NAMALWA (cell line): Measurements from ENCODE around the gene WDR12.
"Not testable (repeated sequence)": the region's sequence is repeated elsewhere in the genome, so short reads cannot be mapped to it uniquely, and the experiment has no call there.

Source experiments
- DNase-seq: peaks from one replicate; pipeline ENCODE4 v3.0.0-alpha.2; 2015; ENCODE audit warnings: low spot score

Gene WDR12

GRCh38 chr2:202911512-202912341, at the start of gene WDR12, which contains the start of gene CARF:
Gene WDR12, minus strand, starts transcription at chr2:202911673. Its CDS starts 197 bp downstream, at chr2:202911476.
Gene CARF, plus strand, starts transcription at chr2:202912275. Its CDS starts 29,628 bp downstream, at chr2:202941903.
- DNase-seq, result peak; percentile 95

- DNase-seq, result no peak
Observed at GRCh38 chr2:202960524-202960923, 49.1 kb upstream of the WDR12 start.

DNA sequence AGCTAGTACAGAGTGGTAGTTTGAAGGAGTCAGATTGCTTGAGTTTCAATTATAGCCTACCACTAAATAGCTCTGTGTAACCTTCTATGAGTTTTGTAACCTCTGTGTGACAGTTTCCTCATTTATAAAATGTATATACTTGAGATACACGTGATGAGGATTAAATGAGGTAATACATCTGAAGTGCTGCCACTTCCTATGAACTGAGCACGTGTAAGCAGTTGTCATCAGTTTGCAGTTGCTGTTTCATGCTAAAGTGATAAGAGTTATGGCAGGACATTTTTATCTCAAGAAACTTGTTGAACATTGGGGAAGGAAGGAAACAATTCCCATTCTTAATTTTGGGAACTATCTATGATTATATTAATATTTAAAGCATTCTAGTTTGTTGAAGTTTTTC, 39.1 kb upstream of the WDR12 start:
- DNase-seq, result peak; percentile 52

DNA sequence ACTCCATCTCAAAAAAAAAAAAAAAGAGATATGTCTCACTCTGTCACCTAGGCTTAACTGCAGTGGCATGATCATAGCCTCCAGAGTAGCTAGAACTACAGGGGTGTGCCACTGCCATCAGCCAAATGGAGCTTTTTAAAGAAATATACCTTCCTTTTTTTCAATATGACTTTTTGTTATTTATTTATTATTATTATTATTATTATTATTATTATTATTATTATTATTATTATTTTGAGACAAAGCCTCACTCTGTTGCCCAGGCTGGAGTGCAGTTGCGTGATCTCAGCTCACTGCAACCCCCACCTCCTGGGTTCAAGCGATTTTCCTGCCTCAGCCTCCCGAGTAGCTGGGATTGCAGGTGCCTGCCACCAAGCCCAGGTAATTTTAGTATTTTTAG, 37.9 kb upstream of the WDR12 start:
- not testable (repeated sequence) for DNase-seq

DNA sequence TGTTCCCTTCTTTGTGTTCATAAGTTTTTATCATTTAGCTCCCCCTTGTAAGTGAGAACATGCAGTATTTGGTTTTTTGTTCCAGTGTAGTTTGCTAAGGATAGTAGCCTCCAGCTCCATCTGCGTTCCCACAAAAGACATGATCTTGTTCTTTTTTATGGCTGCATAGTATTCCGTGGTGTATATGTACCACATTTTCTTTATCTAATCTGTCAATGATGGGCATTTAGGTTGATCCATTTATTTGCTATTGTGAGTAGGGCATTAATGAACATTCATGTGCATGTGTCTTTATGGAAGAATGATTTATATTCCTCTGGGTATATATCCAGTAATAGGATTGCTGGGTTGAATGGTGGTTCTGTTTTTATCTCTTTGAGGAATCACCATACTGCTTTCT, 34.0 kb upstream of the WDR12 start:
- no peak for DNase-seq

GRCh38 chr2:202944816-202945215, 33.3 kb upstream of the WDR12 start:
- no peak for DNase-seq

GRCh38 chr2:202944408-202944807, 32.9 kb upstream of the WDR12 start:
- no peak for DNase-seq

DNA sequence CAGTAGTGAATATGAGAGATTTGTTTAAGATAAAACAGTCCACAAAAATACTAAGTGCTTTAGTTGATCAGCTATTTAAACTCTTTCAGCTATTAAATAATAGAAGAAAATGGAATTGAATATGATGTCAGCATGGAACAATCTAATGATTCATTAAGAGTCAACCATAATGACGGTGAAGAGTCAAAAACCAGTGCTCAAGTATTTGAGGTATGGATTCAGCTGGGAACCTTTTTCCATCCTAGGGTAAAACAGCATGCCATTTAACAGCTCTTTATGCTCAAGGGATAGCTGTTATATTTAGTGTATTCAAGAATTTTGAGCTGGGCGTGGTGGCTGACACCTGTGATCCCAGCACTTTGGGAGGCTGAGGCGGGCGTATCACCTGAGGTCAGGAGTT, 30.3 kb upstream of the WDR12 start:
- no peak for DNase-seq

DNA sequence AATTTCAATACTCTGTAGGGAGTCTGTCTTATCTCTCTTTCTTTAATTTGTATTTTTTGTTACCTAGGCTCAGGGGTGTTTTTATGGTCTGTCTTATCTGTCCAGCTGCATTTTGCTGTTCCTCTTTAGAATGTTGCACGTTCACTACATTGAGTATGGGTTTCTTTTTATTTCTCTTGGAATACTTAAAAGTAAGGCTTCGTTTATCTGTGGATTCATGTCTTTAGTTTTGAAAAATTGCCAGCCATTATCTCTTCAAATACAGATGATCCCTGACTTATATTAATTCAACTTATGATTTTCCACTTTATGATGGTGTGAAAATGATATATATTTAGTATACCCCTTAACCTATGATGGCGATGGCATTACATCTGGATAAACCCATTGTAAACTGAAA, 27.5 kb upstream of the WDR12 start:
- DNase-seq, result no peak

DNA sequence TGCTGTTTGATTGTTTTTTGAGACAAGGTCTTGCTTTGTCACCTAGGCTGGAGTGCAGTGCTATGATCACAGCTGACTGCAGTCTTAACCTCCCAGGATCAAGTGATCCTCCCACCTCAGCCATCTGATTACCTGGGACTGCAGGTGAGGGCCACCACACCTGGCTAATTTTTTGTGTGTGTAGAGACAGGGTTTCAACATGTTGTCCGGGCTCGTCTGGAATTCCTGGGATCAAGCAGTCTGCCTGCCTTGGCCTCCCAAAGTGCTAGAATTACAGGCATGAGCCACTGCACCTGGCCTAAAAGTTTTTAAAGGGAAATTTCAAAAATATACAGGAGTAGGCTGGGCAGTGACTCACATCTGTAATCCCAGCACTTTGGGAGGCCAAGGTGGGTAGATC, 23.0 kb upstream of the WDR12 start:
- no peak for DNase-seq

DNA sequence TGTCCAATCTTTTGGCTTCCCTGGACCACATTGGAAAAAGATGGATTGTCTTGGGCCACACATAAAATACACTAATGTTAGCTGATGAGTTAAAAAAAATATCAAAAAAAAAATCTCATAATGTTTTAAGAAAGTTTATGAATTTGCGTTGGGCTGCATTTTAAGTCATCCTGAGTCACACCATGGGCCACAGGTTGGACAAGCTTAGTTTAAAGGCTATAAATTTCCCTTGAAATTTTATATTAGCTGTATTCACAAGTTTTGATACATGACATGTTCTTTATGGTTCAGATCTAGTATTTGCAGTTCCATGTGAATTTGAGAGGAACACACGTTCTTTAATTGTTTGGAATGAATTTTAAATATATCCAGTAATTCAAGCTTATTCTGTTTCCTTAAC, 22.5 kb upstream of the WDR12 start:
- DNase-seq, result no peak

DNA sequence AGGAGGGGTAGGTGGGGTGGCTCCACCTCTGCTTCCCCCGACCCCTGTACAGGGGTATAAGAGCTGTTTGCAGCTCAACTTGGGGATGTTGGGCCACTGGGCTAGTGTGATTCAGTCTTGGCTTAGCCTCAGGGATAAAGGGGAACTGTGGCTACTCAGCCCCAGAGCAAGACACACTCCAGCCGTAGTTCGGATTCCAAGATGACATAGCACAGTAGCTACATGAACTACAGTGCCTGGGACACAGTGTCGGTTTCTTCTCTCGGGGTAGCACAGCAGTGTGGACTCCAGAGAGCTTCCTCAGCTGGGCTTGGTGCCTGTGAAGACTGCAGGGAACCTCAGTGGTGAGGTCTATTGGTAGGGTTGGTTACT, 21.7 kb upstream of the WDR12 start:
- no peak for DNase-seq

GRCh38 chr2:202932425-202933138, 21.1 kb upstream of the WDR12 start:
- no peak for DNase-seq

GRCh38 chr2:202918860-202919259, 7.4 kb upstream of the WDR12 start:
- no peak for DNase-seq

- peak; percentile 19 for DNase-seq
Observed at GRCh38 chr2:202912342-202913201, 1.1 kb upstream of the WDR12 start.

- no peak for DNase-seq
Observed at GRCh38 chr2:202911203-202911511, 316 bp downstream of the WDR12 start.

- peak; percentile 13 for DNase-seq
Observed at GRCh38 chr2:202910698-202911097, 775 bp downstream of the WDR12 start.

DNA sequence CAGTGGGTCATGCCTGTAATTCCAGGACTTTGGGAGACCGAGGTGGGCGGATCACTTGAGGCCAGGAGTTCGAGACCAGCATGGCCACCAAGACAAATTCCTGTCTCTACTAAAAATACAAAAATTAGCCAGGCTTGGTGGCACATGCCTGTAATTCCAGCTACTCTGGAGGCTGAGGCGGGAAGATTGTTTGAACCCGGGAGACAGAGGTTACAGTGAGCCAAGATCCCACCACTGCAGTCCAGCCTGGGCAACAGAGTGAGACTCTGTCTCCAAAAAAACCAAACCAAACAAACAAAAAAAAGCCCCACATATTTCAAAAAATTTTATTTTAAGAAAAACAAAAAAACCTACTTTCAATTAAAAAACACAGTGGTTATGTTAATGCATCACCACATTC, 1.2 kb downstream of the WDR12 start:
- not testable (repeated sequence) for DNase-seq

- DNase-seq, result no peak
Observed at GRCh38 chr2:202909394-202910192, 1.9 kb downstream of the WDR12 start.

DNA sequence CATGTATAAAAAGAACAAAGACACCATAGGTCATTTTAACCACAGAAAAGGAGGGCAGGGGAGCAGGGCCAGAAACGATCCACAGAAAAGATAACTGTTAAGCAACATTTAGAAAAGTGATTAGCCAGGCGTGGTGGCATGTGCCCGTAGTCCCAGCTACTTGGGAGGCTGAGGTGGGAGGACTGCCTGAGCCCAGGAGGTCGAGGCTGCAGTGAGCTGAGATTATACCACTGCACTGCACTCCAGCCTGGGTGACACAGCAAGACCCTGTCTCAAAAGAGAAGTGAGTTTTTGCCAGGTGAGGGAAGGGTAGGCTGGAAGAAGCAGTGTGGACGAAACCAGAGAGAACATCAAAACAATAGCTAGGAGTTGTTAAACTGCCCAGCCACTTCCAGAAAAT, 3.3 kb downstream of the WDR12 start:
- DNase-seq, result no peak

GRCh38 chr2:202905507-202905906, 6.0 kb downstream of the WDR12 start:
- not testable (repeated sequence) for DNase-seq

DNA sequence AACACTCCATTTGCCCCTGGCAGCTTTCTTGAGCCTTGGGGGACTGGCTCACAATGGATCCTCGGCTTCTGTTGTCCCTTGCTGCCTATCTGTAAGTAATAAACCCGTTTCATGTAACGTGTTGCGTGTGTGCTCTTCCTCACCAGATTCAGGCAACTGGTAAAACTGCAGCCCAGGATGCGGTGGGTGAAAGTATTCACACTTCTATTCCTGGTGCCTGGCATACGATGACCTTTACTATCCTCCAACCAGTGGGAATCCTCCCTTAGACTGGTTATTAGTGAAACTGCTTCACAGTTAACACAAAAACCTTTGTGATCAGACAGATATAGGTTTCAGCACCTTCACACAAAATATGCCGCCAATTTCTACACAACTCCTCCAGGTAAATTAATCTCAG, 26.3 kb downstream of the WDR12 start:
- DNase-seq, result no peak
